Measurements from ENCODE around the gene C13orf46. TPM values are rescaled to one million over a fixed set of nuclear protein-coding genes. Genes with fewer than 3 reads are reported as not detected.

The C13orf46 gene
- total and polyA plus RNA-seq, 2 donors (not counting 1 experiment from before 2014, with no cell fraction given): 0.50 to 0.56 TPM

GRCh38 chr13:113969973-113970611, 3.8 kb downstream of the C13orf46 start:
- Histone ChIP-seq H2AFZ (ENCODE audit: low read length) (no peak overlapping the region), H3K9ac (ENCODE audit: insufficient read depth, low read length) (no peak overlapping the region), H3K36me3 (ENCODE audit: control insufficient read depth, insufficient read depth, low read length) (peaks cover 42% of the 10 kb centered on the region), H3K27me3 (ENCODE audit: control insufficient read depth, insufficient read depth, low read length) (no peaks in the 10 kb centered on the region), H3K4me1 (ENCODE audit: control insufficient read depth, extremely low read depth, insufficient read depth, low read length) (no peaks in the 10 kb centered on the region), H3K27ac (ENCODE audit: insufficient read depth, low read length) (no peak overlapping the region), H3K79me2 (ENCODE audit: control insufficient read depth, insufficient read depth, low read length) (no peaks in the 10 kb centered on the region), H3K4me2 (ENCODE audit: extremely low read depth, insufficient read depth, low read length) (no peak overlapping the region), H4K20me1 (ENCODE audit: control insufficient read depth, extremely low read depth, insufficient read depth, low read length) (no peaks in the 10 kb centered on the region), H3K4me3 (replicated peaks in 1 of 4; ENCODE audit: control extremely low read depth in 1 of 4, insufficient read depth in 1 of 4, low read depth in 3 of 4, low read length in 4 of 4) (no peak overlapping the region), H3K9me3 (ENCODE audit: control insufficient read depth, insufficient read depth, low read depth, low read length) (no peaks in the 10 kb centered on the region)
- TF ChIP-seq CTCF (conservative IDR thresholded peaks at IDR 0.05 in 1 of 2, IDR thresholded peaks at IDR 0.05 in 1 of 2; ENCODE audit: low read depth in 1 of 2, low read length in 2 of 2) (no peak), EZH2 (IDR thresholded peaks at IDR 0.05; ENCODE audit: low read length, missing control alignments) (no peak)
- DNase-seq (ENCODE audit: low read depth in 2 of 2): no peak

GRCh38 chr13:113969311-113969972, 4.4 kb downstream of the C13orf46 start:
- H3K4me1 ChIP-seq (ENCODE audit: control insufficient read depth, extremely low read depth, insufficient read depth, low read length): no peaks in the 10 kb centered on the region
- no peaks in the 10 kb centered on the region for H3K79me2 ChIP-seq (ENCODE audit: control insufficient read depth, insufficient read depth, low read length)
- no peak overlapping the region for H3K4me3 ChIP-seq (replicated peaks in 1 of 4; ENCODE audit: control extremely low read depth in 1 of 4, insufficient read depth in 1 of 4, low read depth in 3 of 4, low read length in 4 of 4)
- H3K27ac ChIP-seq (ENCODE audit: insufficient read depth, low read length): no peak overlapping the region
- no peak overlapping the region for H3K4me2 ChIP-seq (ENCODE audit: extremely low read depth, insufficient read depth, low read length)
- H4K20me1 ChIP-seq (ENCODE audit: control insufficient read depth, extremely low read depth, insufficient read depth, low read length): no peaks in the 10 kb centered on the region
- H2AFZ ChIP-seq (ENCODE audit: low read length): no peak overlapping the region
- H3K27me3 ChIP-seq (ENCODE audit: control insufficient read depth, insufficient read depth, low read length): no peaks in the 10 kb centered on the region
- no peak for DNase-seq (ENCODE audit: low read depth in 2 of 2)
- no peak overlapping the region for H3K9ac ChIP-seq (ENCODE audit: insufficient read depth, low read length)
- TF ChIP-seq CTCF (conservative IDR thresholded peaks at IDR 0.05 in 1 of 2, IDR thresholded peaks at IDR 0.05 in 1 of 2; ENCODE audit: low read depth in 1 of 2, low read length in 2 of 2) (no peak), EZH2 (IDR thresholded peaks at IDR 0.05; ENCODE audit: low read length, missing control alignments) (no peak)
- peaks cover 37% of the 10 kb centered on the region for H3K36me3 ChIP-seq (ENCODE audit: control insufficient read depth, insufficient read depth, low read length)
- no peaks in the 10 kb centered on the region for H3K9me3 ChIP-seq (ENCODE audit: control insufficient read depth, insufficient read depth, low read depth, low read length)

- TF ChIP-seq EZH2 (IDR thresholded peaks at IDR 0.05; ENCODE audit: low read length, missing control alignments) (no peak), CTCF (conservative IDR thresholded peaks at IDR 0.05 in 1 of 2, IDR thresholded peaks at IDR 0.05 in 1 of 2; ENCODE audit: low read depth in 1 of 2, low read length in 2 of 2) (no peak)
- H4K20me1 ChIP-seq (ENCODE audit: control insufficient read depth, extremely low read depth, insufficient read depth, low read length): no peaks in the 10 kb centered on the region
Observed at GRCh38 chr13:113968463-113969310, 5.2 kb downstream of the C13orf46 start.

More at GRCh38 chr13:113968463-113969310, 5.2 kb downstream of the C13orf46 start:
- Histone ChIP-seq H3K4me3 (replicated peaks in 1 of 4; ENCODE audit: control extremely low read depth in 1 of 4, insufficient read depth in 1 of 4, low read depth in 3 of 4, low read length in 4 of 4) (no peak overlapping the region), H3K4me1 (ENCODE audit: control insufficient read depth, extremely low read depth, insufficient read depth, low read length) (no peaks in the 10 kb centered on the region), H3K36me3 (ENCODE audit: control insufficient read depth, insufficient read depth, low read length) (peaks cover 37% of the 10 kb centered on the region), H3K27me3 (ENCODE audit: control insufficient read depth, insufficient read depth, low read length) (no peaks in the 10 kb centered on the region), H3K4me2 (ENCODE audit: extremely low read depth, insufficient read depth, low read length) (no peak overlapping the region), H3K9me3 (ENCODE audit: control insufficient read depth, insufficient read depth, low read depth, low read length) (no peaks in the 10 kb centered on the region), H3K79me2 (ENCODE audit: control insufficient read depth, insufficient read depth, low read length) (no peaks in the 10 kb centered on the region), H3K9ac (ENCODE audit: insufficient read depth, low read length) (no peak overlapping the region), H3K27ac (ENCODE audit: insufficient read depth, low read length) (no peak overlapping the region), H2AFZ (ENCODE audit: low read length) (no peak overlapping the region)
- no peak for DNase-seq (ENCODE audit: low read depth in 2 of 2)

All from fibroblast of lung (primary cell).